ENCODE measurements around the gene CSN3. TPM values are rescaled to one million over a fixed set of nuclear protein-coding genes. Genes with fewer than 3 reads are reported as not detected.
"Not testable (repeated sequence)": the region's sequence is repeated elsewhere in the genome, so short reads cannot be mapped to it uniquely, and the experiment has no call there.

CSN3 gene
- total RNA-seq: not detected

GRCh38 chr4:70242297-70242696 lies at the start of gene CSN3:
Gene CSN3 (plus strand): TSS chr4:70242597. CDS start chr4:70244820, 2,223 bp downstream.
- DNase-seq: not testable (repeated sequence)

GRCh38 chr4:70192895-70193294 lies 49.5 kb upstream of the CSN3 start:
- no peak for DNase-seq

- DNase-seq: no peak
Observed at GRCh38 chr4:70195425-70195824, 47.0 kb upstream of the CSN3 start, which contains the start of gene ODAM. Gene ODAM (plus strand): TSS chr4:70195725. CDS start chr4:70196544, 819 bp downstream.

- no peak for DNase-seq
Observed at GRCh38 chr4:70196857-70197256, 45.5 kb upstream of the CSN3 start.

GRCh38 chr4:70197842-70198241 lies 44.6 kb upstream of the CSN3 start:
- no peak for DNase-seq

- DNase-seq: no peak
Observed at GRCh38 chr4:70203601-70204000, 38.8 kb upstream of the CSN3 start.

- not testable (repeated sequence) for DNase-seq
Observed at GRCh38 chr4:70212752-70213151, 29.6 kb upstream of the CSN3 start.

GRCh38 chr4:70216109-70216508 lies 26.3 kb upstream of the CSN3 start:
- DNase-seq: not testable (repeated sequence)

GRCh38 chr4:70216550-70216949 lies 25.8 kb upstream of the CSN3 start:
- DNase-seq: not testable (repeated sequence)

GRCh38 chr4:70221389-70221788 lies 21.0 kb upstream of the CSN3 start:
- not testable (repeated sequence) for DNase-seq

- DNase-seq: not testable (repeated sequence)
Observed at GRCh38 chr4:70221818-70222217, 20.6 kb upstream of the CSN3 start.

- no peak for DNase-seq
Observed at GRCh38 chr4:70225824-70226223, 16.6 kb upstream of the CSN3 start, which contains the start of gene FDCSP. Gene FDCSP (plus strand): TSS chr4:70226124. CDS start chr4:70231195, 5,071 bp downstream.

GRCh38 chr4:70236125-70236524 lies 6.3 kb upstream of the CSN3 start:
- no peak for DNase-seq

GRCh38 chr4:70239131-70239883 lies 3.1 kb upstream of the CSN3 start:
- no peak for DNase-seq

- no peak for DNase-seq
Observed at GRCh38 chr4:70239884-70240591, 2.4 kb upstream of the CSN3 start.

- DNase-seq: no peak
Observed at GRCh38 chr4:70243091-70243490, 694 bp downstream of the CSN3 start.

GRCh38 chr4:70251250-70251944 lies 9.0 kb downstream of the CSN3 start:
- no peak for DNase-seq

- no peak for DNase-seq
Observed at GRCh38 chr4:70251945-70252277, 9.5 kb downstream of the CSN3 start.

GRCh38 chr4:70269674-70270073 lies 27.3 kb downstream of the CSN3 start:
- DNase-seq: peak; percentile 4

- no peak for DNase-seq
Observed at GRCh38 chr4:70277121-70277520, 34.7 kb downstream of the CSN3 start.

GRCh38 chr4:70280567-70280966 lies 38.2 kb downstream of the CSN3 start:
- no peak for DNase-seq

- no peak for DNase-seq
Observed at GRCh38 chr4:70288651-70289050, 46.3 kb downstream of the CSN3 start.

- DNase-seq: no peak
Observed at GRCh38 chr4:70291341-70291740, 48.9 kb downstream of the CSN3 start.

All from tongue (tissue), 2 donors.